HEK293T (cell line): Measurements from ENCODE around the gene CNTD1.

Source experiments
- BHLHE40 ChIP-seq: fragments of 450-650 bp; IDR thresholded peaks from 2 replicates; pipeline ENCODE4 v1.6.1; 2016; ENCODE audit warnings: mild to moderate bottlenecking, moderate library complexity, borderline replicate concordance
- ELF4 ChIP-seq: fragments of 450-650 bp; IDR thresholded peaks from 2 replicates; pipeline ENCODE4 v1.6.1; 2017; ENCODE audit warnings: antibody characterized with exemption
- FOXA1 ChIP-seq: fragments of 450-650 bp; IDR thresholded peaks from 2 replicates; pipeline ENCODE4 v1.6.1; 2016; ENCODE audit warnings: mild to moderate bottlenecking
- FOXM1 ChIP-seq: fragments of 450-650 bp; IDR thresholded peaks from 2 replicates; pipeline ENCODE4 v1.6.1; 2017; ENCODE audit warnings: mild to moderate bottlenecking, borderline replicate concordance
- HDGF ChIP-seq: fragments of 450-650 bp; IDR thresholded peaks from 2 replicates; pipeline ENCODE4 v1.6.1; 2017; ENCODE audit warnings: antibody characterized with exemption, borderline replicate concordance
- PKNOX1 ChIP-seq: fragments of 450-650 bp; IDR thresholded peaks from 2 replicates; pipeline ENCODE4 v1.6.1; 2016
- SUZ12 ChIP-seq: fragments of 450-650 bp; IDR thresholded peaks from 2 replicates; pipeline ENCODE4 v1.6.1; 2016; ENCODE audit warnings: mild to moderate bottlenecking
- TARDBP ChIP-seq: fragments of 450-650 bp; IDR thresholded peaks from 2 replicates; pipeline ENCODE4 v1.6.1; 2016
- ZNF384 ChIP-seq: fragments of 450-650 bp; IDR thresholded peaks from 2 replicates; pipeline ENCODE4 v1.6.1; 2016

- TF ChIP-seq FOXA1 (no peak), FOXM1 (no peak), ELF4 (no peak), ZNF384 (no peak), SUZ12 (no peak), TARDBP (no peak), HDGF (no peak), BHLHE40 (no peak), PKNOX1 (no peak)
These were observed 52.3 kb downstream of the CNTD1 start, which contains the start of gene AOC3 for GRCh38 chr17:42850954-42851353.
